ENCODE data around the gene GRIN2A.

The GRIN2A gene

DNA sequence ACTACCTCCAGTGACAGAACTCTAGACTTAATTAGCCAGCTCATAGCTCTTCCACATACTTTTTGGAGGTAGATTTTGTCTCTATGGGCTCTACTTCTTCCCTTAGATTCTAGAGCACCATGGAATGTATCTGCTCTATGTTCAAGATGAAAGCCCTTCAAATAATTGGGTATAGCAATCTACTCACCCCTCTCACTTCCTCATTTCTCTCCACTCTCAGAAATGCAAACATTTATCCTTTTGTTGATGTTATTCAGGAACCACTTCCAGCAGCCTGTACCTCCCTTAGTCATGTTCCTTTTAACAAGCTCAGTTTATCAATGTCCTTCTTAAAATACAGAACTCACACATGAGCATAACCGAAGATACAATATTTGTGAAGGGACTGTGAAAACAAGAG lies 78.5 kb downstream of the GRIN2A start:
- TF ChIP-seq, protein P1, sequence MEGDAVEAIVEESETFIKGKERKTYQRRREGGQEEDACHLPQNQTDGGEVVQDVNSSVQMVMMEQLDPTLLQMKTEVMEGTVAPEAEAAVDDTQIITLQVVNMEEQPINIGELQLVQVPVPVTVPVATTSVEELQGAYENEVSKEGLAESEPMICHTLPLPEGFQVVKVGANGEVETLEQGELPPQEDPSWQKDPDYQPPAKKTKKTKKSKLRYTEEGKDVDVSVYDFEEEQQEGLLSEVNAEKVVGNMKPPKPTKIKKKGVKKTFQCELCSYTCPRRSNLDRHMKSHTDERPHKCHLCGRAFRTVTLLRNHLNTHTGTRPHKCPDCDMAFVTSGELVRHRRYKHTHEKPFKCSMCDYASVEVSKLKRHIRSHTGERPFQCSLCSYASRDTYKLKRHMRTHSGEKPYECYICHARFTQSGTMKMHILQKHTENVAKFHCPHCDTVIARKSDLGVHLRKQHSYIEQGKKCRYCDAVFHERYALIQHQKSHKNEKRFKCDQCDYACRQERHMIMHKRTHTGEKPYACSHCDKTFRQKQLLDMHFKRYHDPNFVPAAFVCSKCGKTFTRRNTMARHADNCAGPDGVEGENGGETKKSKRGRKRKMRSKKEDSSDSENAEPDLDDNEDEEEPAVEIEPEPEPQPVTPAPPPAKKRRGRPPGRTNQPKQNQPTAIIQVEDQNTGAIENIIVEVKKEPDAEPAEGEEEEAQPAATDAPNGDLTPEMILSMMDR (IDR thresholded peaks at IDR 0.05; ENCODE audit: low read depth, low read length, missing control alignments), result no peak
- DNase-seq (ENCODE audit: extremely low read depth, low read depth), result no peak
- no peak overlapping the region for H3K4me3 ChIP-seq (replicated peaks; ENCODE audit: low read depth, low read length)

- no peak overlapping the region for H3K4me3 ChIP-seq (replicated peaks; ENCODE audit: low read depth, low read length)
- TF ChIP-seq, protein P1 (IDR thresholded peaks at IDR 0.05; ENCODE audit: low read depth, low read length, missing control alignments), result no peak
- no peak for DNase-seq (ENCODE audit: extremely low read depth, low read depth)
These were observed 79.1 kb downstream of the GRIN2A start for GRCh38 chr16:10103118-10103517.

DNA sequence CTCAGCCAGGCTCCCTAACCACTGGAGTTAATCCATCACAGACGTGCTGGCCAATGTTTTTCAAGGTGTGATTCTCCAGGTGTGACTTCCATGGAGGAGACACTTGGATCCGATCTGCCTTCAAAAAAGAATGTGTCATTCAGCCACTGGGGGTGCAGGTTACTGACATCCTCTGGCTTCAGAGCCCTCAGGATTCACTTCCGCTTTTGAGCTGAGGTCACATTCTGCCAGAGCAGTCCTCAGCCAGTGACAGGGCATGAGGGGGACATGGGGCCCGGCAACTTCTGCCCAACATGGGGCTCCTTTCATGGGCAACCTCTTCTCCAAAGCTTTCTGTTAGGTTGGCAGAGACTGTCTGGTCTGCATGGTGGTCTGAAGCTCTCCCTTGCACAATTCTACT lies 81.4 kb downstream of the GRIN2A start:
- TF ChIP-seq, protein P1 (IDR thresholded peaks at IDR 0.05; ENCODE audit: low read depth, low read length, missing control alignments), result no peak
- DNase-seq (ENCODE audit: extremely low read depth, low read depth), result no peak
- H3K4me3 ChIP-seq (replicated peaks; ENCODE audit: low read depth, low read length), result no peak overlapping the region

DNA sequence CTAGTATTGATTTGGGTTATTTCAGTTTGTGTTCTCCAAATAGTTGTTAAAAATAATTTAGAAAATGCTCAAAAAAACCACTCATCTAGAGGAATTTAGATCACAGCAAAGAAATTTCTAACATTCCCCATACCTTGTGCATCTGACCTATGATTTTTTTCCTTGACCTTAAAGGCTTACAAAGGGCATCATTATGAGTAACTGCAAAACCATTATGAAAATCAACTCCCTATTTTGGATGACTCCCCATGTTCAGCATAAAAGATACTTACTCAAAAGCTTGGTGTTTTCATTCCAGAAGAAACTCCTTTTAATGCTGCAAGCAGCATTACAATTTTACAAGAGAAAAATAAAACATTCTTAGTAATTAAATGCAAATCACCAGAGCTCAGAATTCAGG lies 83.2 kb downstream of the GRIN2A start:
- TF ChIP-seq, protein P1 (IDR thresholded peaks at IDR 0.05; ENCODE audit: low read depth, low read length, missing control alignments), result no peak
- no peak overlapping the region for H3K4me3 ChIP-seq (replicated peaks; ENCODE audit: low read depth, low read length)
- no peak for DNase-seq (ENCODE audit: extremely low read depth, low read depth)

- TF ChIP-seq, protein P1 (IDR thresholded peaks at IDR 0.05; ENCODE audit: low read depth, low read length, missing control alignments), result no peak
- no peak for DNase-seq (ENCODE audit: extremely low read depth, low read depth)
- no peak overlapping the region for H3K4me3 ChIP-seq (replicated peaks; ENCODE audit: low read depth, low read length)
These were observed 85.0 kb downstream of the GRIN2A start for GRCh38 chr16:10097271-10097670.

DNA sequence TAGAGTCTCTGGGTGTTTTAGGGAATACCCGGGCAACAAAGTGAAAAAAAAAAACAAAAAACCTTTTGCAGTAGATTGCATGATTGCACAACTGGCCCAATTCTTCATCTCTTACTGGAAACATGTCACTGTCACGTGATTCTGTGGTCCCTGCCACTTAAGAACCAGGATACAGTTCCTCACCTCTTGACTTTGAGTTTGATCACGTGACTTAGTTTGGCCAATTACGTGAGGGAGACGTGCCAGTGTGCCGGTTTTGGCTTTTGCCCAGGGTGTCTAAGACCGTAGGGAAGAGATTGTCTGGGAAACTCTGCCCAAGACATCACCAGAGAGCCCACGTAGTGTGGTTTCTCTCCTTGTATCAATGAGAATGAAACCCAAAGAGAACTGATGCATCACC lies 88.7 kb downstream of the GRIN2A start:
- H3K4me3 ChIP-seq (replicated peaks; ENCODE audit: low read depth, low read length), result no peak overlapping the region
- TF ChIP-seq, protein P1 (IDR thresholded peaks at IDR 0.05; ENCODE audit: low read depth, low read length, missing control alignments), result no peak
- DNase-seq (ENCODE audit: extremely low read depth, low read depth), result no peak

GRCh38 chr16:10090816-10091215 lies 91.4 kb downstream of the GRIN2A start:
- TF ChIP-seq, protein P1 (IDR thresholded peaks at IDR 0.05; ENCODE audit: low read depth, low read length, missing control alignments), result no peak
- no peak overlapping the region for H3K4me3 ChIP-seq (replicated peaks; ENCODE audit: low read depth, low read length)
- DNase-seq (ENCODE audit: extremely low read depth, low read depth), result no peak
